Esophagus (tissue), 2 donors: ENCODE data around the gene LILRB1. TPM values are rescaled to one million over a fixed set of nuclear protein-coding genes. Genes with fewer than 3 reads are reported as not detected.

Experiments used
- H3K27ac ChIP-seq, 2 donors: one replicate each; pipeline ENCODE4 v1.5.1; 2013; ENCODE audit warnings: low read depth in 2 of 2, mild to moderate bottlenecking in 2 of 2, inconsistent platforms in 1 of 2, low read length in 1 of 2, moderate library complexity in 1 of 2
- H3K27me3 ChIP-seq, 2 donors: one replicate each; pipeline ENCODE4 v1.6.1; 2013; ENCODE audit warnings: low read length in 2 of 2, control low read depth in 1 of 2, mild to moderate bottlenecking in 1 of 2; ENCODE audit not compliant: insufficient read depth in 2 of 2, control insufficient read depth in 1 of 2
- H3K36me3 ChIP-seq, 2 donors: one replicate each; pipeline ENCODE4 v1.6.1; 2013; ENCODE audit warnings: low read length in 1 of 2; ENCODE audit not compliant: control insufficient read depth in 2 of 2, insufficient read depth in 2 of 2
- H3K4me1 ChIP-seq, 2 donors: one replicate each; pipeline ENCODE4 v1.6.1; 2013; ENCODE audit warnings: low read length in 1 of 2; ENCODE audit not compliant: control insufficient read depth in 2 of 2, insufficient read depth in 2 of 2
- H3K4me3 ChIP-seq, 2 donors: one replicate each; pipeline ENCODE4 v1.5.1; 2013; ENCODE audit warnings: low read length in 2 of 2, mild to moderate bottlenecking in 2 of 2, low read depth in 1 of 2, moderate library complexity in 1 of 2
- H3K9me3 ChIP-seq, 2 donors: one replicate each; pipeline ENCODE4 v1.6.1; 2013; ENCODE audit warnings: mild to moderate bottlenecking in 2 of 2, low read depth in 1 of 2, low read length in 1 of 2, moderate library complexity in 1 of 2; ENCODE audit not compliant: control insufficient read depth in 2 of 2, insufficient read depth in 1 of 2
- WGBS, 2 donors: extraction: QIAGEN DNeasy Blood & Tissue Kit; methylation state at CpG; one replicate each; pipeline ENCODE4 v1.1.7; 2013; 5-methylcytosine and 5-hydroxymethylcytosine counted together
- polyA plus RNA-seq, 2 donors: library from polyadenylated mRNA; stranded (reverse); fragments of 200-250 nt; gene quantifications; one replicate each; pipeline ENCODE4 v1.2.3, GENCODE V29; 2013
- donor health status: healthy with polysubstance abuse.
- donor health status: Bipolar disorder and iron deficiency.

The LILRB1 gene
- polyA plus RNA-seq, 2 donors = 0.46 to 0.55 TPM

- Histone ChIP-seq H3K4me3 (no peak overlapping the region), H3K9me3 (peaks cover 0 to 9% of the 10 kb centered on the region in 2 donors), H3K4me1 (no peaks in the 10 kb centered on the region), H3K27me3 (peaks cover 0 to 4% of the 10 kb centered on the region in 2 donors), H3K27ac (no peak overlapping the region), H3K36me3 (no peaks in the 10 kb centered on the region)
- 73 to 74% methylated on average over 16 of the region's 16 CpGs for WGBS, 2 donors
These were observed 23.1 kb upstream of the LILRB1 start for GRCh38 chr19:54606891-54607784.

GRCh38 chr19:54607785-54608150 lies 22.5 kb upstream of the LILRB1 start:
- peaks cover 0 to 9% of the 10 kb centered on the region in 2 donors for H3K9me3 ChIP-seq
- no peaks in the 10 kb centered on the region for H3K36me3 ChIP-seq
- no peak overlapping the region for H3K4me3 ChIP-seq
- H3K27ac ChIP-seq = no peak overlapping the region
- 65 to 77% methylated on average over 5 of the region's 5 CpGs for WGBS, 2 donors
- H3K4me1 ChIP-seq = no peaks in the 10 kb centered on the region
- peaks cover 0 to 4% of the 10 kb centered on the region in 2 donors for H3K27me3 ChIP-seq

GRCh38 chr19:54608205-54608604 lies 22.1 kb upstream of the LILRB1 start:
- WGBS, 2 donors = 84 to 86% methylated on average over 7 of the region's 7 CpGs

GRCh38 chr19:54608792-54609191 lies 21.5 kb upstream of the LILRB1 start:
- no peak overlapping the region for H3K4me3 ChIP-seq
- H3K36me3 ChIP-seq = no peaks in the 10 kb centered on the region
- H3K9me3 ChIP-seq = peaks cover 0 to 9% of the 10 kb centered on the region in 2 donors
- no peaks in the 10 kb centered on the region for H3K4me1 ChIP-seq
- WGBS, 2 donors = 86 to 89% methylated on average over 15 of the region's 15 CpGs
- H3K27ac ChIP-seq = no peak overlapping the region
- peaks cover 0 to 4% of the 10 kb centered on the region in 2 donors for H3K27me3 ChIP-seq

More at GRCh38 chr19:54608205-54608604, 22.1 kb upstream of the LILRB1 start:
- H3K27ac ChIP-seq = no peak overlapping the region
- no peak overlapping the region for H3K4me3 ChIP-seq
- no peaks in the 10 kb centered on the region for H3K36me3 ChIP-seq
- peaks cover 0 to 4% of the 10 kb centered on the region in 2 donors for H3K27me3 ChIP-seq
- H3K4me1 ChIP-seq = no peaks in the 10 kb centered on the region
- peaks cover 0 to 9% of the 10 kb centered on the region in 2 donors for H3K9me3 ChIP-seq

- no peak overlapping the region for H3K27ac ChIP-seq
- H3K4me3 ChIP-seq = no peak overlapping the region
- 87 to 88% methylated on average over 26 of the region's 26 CpGs for WGBS, 2 donors
- H3K27me3 ChIP-seq = peaks cover 0 to 4% of the 10 kb centered on the region in 2 donors
- peaks cover 0 to 9% of the 10 kb centered on the region in 2 donors for H3K9me3 ChIP-seq
- H3K36me3 ChIP-seq = no peaks in the 10 kb centered on the region
- no peaks in the 10 kb centered on the region for H3K4me1 ChIP-seq
These were observed 20.9 kb upstream of the LILRB1 start for GRCh38 chr19:54609356-54609791.

- peaks cover 0 to 4% of the 10 kb centered on the region in 2 donors for H3K27me3 ChIP-seq
- no peaks in the 10 kb centered on the region for H3K36me3 ChIP-seq
- WGBS, 2 donors = 76 to 86% methylated on average over 1 of the region's 1 CpG
- no peak overlapping the region for H3K4me3 ChIP-seq
- H3K27ac ChIP-seq = no peak overlapping the region
- H3K4me1 ChIP-seq = no peaks in the 10 kb centered on the region
- H3K9me3 ChIP-seq = peaks cover 0 to 9% of the 10 kb centered on the region in 2 donors
These were observed 17.9 kb upstream of the LILRB1 start for GRCh38 chr19:54612428-54612827.

- WGBS, 2 donors = 83 to 94% methylated on average over 1 of the region's 1 CpG
- Histone ChIP-seq H3K27ac (no peak overlapping the region), H3K36me3 (no peaks in the 10 kb centered on the region), H3K27me3 (no peaks in the 10 kb centered on the region), H3K4me3 (no peak overlapping the region), H3K4me1 (no peaks in the 10 kb centered on the region), H3K9me3 (no peaks in the 10 kb centered on the region)
These were observed 15.6 kb upstream of the LILRB1 start for GRCh38 chr19:54614726-54615125.

- no peak overlapping the region for H3K27ac ChIP-seq
- no peaks in the 10 kb centered on the region for H3K9me3 ChIP-seq
- H3K36me3 ChIP-seq = no peaks in the 10 kb centered on the region
- no peaks in the 10 kb centered on the region for H3K4me1 ChIP-seq
- H3K27me3 ChIP-seq = no peaks in the 10 kb centered on the region
- WGBS, 2 donors = 57 to 61% methylated on average over 3 of the region's 3 CpGs
- no peak overlapping the region for H3K4me3 ChIP-seq
These were observed 14.2 kb upstream of the LILRB1 start for GRCh38 chr19:54616057-54616456.

- Histone ChIP-seq H3K9me3 (no peaks in the 10 kb centered on the region), H3K27ac (no peak overlapping the region)
- 42 to 58% methylated on average over 5 of the region's 5 CpGs for WGBS, 2 donors
These were observed 13.3 kb upstream of the LILRB1 start for GRCh38 chr19:54616821-54617560.

More at GRCh38 chr19:54616821-54617560, 13.3 kb upstream of the LILRB1 start:
- Histone ChIP-seq H3K36me3 (no peaks in the 10 kb centered on the region), H3K4me1 (no peaks in the 10 kb centered on the region), H3K4me3 (no peak overlapping the region), H3K27me3 (no peaks in the 10 kb centered on the region)
